Anterior cingulate cortex (tissue), 58 donors: ENCODE data around the gene TMEM217.
"Not testable (repeated sequence)": the region's sequence is repeated elsewhere in the genome, so short reads cannot be mapped to it uniquely, and the experiment has no call there.

Experiments
- DNase-seq, 58 donors: peaks; one replicate each; lab custom pipeline; 2025; lab: John Stamatoyannopoulos, UW

The TMEM217 gene

DNA sequence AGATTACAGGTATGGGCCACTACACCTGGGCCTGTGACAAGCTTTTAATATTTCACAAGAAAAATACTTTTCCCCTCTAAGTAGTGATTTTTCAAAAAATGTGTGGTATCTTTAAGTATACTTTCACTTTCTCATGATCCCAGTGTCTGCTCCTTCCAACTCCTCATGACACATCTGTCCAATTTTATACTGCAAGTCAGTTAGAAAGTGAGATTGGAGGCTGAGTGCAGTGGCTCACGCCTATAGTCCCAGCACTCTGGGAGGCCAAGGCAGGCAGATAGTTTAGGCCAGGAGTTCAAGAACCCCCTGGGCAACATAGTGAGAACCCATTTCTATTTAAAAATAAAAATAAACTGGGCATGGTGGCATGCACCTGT lies 67.8 kb downstream of the TMEM217 start:
- no peak for DNase-seq

DNA sequence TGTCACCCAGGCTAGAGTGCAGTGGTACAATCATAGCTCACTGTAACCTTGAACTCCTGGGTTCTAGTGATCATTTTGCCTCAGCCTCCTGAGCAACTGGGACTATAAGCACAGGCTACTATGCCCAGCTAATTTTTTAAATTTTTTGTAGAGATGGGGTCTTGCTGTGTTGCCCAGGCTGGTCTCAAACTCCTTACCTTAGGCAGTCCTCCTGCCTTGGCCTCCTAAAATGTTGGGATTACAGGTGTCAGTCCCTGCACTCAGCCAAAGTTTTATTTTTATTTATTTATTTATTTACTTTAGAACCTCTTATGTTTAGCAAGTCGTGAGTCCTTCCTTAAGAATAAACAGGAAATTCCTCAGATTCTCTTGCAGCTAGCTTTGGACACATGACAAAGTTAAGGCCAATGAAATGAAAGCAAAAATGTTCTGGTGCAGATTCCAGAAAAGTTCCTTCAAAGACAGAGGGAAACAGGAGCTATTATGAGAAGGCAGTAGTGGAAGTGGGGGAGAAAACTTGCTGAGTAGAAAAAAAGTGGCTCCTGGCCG lies 68.9 kb downstream of the TMEM217 start:
- no peak for DNase-seq

DNA sequence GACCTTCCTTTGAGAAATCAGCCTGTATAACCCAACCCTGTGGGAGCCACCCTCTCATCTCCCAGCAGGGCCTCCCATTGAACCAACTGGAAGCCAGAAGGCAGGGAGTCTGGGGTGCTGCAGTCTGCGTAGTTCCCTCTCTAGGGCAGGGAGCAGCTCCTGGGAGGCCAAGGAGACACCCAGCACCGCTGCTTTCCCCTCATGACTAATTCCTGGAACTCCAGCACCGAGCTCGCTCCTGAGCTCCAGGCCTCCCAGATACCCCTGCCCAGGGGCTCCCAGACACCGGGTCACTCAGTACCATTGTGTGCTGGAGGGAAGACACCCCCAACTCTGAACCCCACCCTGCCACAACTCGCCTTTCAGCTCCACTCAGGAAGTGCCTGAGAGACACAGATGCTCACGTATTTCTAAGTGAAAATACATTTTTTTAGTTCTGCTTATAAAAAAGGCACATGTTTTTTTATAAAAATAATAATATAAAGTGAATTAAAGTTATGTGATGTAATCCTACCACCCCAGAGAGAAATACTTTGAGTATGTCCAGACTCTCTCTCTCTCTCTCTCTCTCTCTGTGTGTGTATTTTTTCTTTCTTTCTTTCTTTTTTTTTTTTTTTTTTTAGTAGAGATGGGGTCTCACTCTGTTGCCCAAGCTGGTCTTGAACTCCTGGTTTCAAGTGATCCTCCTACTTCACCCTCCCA lies 70.5 kb downstream of the TMEM217 start:
- DNase-seq: no peak

DNA sequence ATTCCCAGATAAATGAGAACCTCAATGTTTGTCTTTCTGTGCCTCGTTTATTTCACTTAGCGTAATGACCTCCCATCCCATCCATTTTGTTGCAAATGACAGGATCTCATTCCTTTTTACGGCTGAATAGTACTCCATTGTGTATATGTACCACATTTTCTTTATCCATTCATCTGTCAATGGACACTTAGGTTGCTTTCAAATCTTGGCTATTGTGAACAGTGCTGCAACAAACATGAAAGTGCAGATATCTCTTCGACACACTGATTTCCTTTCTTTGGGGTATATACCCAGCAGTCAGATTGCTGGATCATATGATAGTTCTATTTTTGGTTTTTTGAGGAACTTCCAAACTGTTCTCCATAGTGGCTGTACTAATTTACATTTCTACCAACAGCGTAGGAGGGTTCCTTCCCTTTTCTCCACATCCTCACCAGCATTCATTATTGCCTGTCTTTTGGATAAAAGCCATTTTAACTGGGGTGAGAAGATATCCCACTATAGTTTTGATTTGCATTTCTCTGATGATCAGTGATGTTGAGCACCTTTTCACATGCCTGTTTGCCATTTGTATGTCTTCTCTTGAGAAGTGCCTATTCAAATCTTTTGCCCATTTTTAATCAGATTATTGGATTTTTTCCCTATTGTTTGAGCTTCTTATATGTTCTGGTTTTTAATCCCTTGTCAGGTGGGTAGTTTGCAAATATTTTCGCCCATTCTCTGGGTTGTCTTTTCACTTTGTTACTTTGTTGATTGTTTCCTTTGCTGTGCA lies 71.8 kb downstream of the TMEM217 start:
- not testable (repeated sequence) for DNase-seq

DNA sequence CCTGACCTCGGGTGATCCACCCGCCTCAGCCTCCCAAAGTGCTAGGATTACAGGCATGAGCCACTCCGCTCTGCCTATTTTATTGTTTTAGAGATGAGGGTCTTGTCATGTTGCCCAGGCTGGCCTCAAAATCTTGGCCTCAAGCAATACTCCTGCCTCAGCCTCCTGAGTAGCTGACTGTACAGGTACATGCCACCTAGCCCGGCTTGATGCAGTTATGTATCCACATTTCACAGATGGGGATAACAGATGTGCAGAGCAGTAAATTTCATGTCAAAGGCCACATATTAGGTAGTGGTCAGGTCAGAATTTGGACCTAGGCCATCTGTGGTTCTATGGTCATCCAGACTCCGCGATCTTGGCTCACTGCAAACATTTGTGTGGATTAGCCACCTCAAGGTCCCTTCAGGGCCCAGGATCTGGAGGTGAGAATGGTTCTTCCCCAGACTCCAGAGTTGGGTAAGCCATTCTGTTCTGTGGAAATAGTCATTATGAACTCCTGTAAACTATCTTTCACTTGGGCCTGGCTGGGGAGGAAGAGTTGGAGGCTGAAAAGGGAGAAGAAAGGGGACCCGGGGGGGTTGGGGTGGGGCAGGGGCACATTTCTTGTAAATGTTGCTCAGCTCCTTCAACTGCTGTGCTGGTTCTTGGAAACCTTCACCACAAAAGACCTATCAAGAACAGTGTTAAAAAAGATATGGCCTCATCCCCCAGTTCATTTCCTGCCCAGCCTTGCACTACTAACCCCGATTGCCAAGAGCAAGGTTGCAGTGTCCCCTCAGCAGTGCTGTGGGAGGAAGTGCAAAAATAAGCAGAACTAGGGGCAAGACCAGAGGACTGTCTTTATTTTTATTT lies 75.0 kb downstream of the TMEM217 start:
- peak in 11 of 58 donors; percentile 4 to 50 (median 25) for DNase-seq

DNA sequence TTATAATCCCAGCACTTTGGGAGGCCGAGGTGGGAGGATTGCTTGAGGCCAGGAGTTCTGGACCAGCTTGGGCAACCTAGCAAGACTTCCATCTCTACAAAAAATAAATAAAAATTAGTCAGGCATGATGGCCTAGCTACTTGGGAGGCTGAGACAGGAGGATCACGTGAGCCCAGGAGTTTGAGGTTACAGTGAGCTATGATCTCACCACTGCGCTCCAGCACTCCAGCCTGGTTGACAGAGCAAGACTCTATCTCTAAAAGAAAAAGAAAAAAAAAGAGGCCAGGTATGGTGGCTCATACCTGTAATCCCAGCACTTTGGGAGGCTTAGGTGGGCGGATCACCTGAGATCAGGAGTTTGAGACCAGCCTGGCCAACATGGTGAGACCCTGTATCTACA lies 77.3 kb downstream of the TMEM217 start:
- not testable (repeated sequence) for DNase-seq

DNA sequence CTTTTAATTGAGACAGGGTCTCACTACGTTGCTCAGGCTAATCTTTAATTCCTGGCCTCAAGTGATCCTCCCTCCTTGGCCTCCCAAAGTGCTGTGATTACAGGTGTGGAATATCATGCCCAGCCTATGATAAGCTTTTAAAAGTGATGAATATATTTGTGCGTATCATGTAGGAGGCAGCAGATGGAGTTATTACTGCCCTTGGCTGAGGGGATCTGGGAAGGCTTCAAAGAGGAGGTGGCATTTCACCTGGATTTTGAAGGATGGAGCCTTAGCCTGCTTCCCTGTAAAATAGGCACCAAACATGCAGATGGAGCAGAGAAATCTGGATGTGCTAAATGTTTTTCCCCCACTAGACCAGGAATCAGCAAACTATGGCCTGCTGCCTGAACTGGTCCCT lies 77.9 kb downstream of the TMEM217 start:
- DNase-seq: no peak

DNA sequence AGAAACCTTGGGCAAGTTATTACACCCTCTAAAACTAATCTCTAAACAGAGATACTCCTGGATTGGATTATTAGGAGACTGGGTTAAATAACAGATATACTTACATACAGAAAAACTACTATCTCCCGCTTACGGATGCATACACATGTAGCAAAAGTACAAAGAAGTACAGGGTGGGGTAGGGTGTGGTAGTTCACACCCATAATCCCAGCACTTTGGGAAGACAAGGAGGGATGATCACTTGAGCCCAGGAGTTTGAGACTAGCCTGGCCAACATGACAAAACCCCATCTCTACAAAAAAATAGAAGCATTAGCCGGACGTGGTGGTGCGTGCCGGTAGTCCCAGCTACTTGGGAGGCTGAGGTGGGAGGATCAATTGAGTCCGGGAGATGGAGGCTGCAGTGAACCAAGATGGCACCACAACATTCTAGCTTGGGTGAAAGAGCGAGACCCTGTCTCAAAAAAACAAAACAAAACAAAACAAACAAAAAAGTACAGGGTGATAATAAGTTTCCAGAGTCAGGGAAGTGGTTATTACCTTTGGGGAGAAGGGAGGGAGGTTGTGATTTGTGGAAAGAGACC lies 79.9 kb downstream of the TMEM217 start:
- no peak for DNase-seq

DNA sequence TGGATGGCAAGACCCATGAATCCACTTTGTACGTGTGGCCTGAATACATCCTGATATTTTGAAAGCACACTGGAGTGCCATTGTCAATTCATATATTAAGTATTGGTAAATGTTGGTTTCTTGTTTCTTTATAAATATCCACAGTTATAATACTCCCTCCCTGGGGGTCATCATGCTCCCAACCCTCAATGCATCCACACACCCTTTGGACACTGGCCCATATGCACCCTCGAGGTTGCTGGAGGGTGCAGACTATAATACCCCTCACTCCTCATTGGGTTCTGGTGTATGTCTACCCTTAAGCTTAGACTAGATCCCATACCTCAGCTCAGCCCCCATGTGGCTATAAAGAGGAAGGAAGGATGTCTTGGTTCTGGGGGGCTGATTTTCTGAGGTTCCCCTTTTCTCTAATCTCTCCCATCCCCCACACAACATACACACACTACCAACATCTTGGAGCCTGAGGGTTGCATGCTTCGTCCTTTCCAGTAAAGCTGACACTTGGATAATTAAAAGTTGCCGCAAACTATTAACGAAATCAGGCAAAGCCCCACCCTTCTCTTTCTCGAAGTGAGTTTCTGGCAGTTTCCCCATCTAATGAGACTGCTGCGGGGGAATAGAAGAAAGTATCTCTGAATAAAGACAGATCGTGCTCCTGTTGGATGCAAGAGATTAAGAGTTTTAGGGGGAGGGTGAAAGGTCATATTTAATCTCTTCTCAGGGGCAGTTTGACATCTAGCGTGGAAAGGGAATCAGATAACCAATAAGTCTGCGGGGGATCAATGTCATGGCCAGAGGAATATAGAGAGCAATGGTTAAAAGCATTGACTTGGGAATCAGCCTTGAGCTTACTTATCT lies 80.6 kb downstream of the TMEM217 start:
- DNase-seq: peak in 1 of 58 donors; percentile 9

DNA sequence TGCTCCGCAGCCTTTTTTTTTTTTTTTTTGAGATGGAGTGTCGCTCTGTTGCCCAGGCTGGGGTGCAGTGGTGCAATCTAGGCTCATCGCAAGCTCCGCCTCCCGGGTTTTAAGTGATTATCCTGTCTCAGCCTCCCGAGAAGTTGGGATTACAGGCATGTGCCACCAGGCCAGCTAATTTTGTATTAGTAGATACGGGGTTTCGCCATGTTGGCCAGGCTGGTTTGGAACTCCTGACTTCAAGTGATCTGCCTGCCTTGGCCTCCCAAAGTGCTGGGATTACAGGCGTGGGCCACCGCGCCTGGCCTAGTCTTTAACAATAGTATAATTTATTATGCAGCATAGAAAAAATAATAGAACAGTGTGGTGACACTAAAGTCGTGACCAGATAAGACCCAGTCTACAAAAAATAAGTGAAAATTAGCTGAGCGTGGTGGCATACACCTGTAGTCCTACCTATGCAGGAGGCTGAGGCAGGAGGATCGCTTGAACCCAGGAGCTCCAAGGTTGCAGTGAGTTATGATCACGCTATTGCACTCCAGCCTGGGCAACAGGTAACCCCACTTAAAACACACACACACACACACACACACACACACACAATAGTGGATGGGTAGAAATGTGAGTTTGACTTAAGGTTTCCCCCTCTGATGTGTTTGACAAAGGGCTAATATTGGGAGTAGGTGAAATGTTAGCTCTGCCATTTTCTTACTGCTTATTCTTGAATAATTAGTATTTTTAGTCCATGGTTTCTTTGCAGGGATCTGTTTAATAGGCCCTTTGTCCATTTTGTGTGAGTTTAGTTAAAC lies 81.5 kb downstream of the TMEM217 start:
- DNase-seq: no peak

DNA sequence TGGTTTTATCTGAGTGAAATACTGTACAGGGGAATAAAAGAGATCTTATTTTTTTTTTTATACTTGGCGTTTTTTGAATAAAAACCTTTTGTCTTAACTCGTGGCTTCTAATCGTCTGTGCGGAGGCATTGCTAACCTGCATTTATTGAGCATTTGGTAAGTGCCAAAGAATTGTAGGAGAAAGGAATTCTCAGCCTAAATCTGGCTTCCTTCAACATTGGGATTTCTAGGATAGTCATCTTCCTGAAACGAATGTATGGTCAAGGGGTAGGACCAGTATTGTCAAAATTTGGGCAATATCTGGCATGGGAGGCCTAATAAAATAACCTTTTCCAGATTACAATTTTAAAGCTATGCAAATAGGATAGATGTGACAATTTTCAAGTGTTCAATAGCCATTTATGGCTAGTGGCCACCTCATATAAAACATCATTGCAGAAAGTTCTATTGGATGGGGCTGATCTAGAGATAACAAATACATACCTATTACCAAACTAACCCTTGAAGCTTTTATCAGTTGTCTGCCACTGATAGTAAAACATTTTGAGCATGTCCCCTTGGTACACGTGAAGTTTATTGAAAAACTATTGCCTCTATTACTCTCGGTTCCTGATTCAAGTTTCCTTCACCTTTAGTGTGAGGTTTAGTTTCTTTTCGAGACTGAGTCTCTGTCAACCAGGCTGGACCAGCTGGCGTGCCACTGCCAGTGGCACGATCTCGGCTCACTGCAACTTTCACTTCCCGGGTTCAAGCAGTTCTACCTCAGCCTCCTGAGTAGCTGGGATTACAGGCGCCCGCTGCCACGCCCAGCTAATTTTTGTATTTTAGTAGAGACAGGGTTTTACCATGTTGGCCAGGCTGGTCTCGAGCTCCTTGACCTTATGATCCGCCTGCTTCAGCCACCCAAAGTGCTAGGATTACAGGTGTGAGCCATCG lies 82.3 kb downstream of the TMEM217 start:
- DNase-seq: no peak

DNA sequence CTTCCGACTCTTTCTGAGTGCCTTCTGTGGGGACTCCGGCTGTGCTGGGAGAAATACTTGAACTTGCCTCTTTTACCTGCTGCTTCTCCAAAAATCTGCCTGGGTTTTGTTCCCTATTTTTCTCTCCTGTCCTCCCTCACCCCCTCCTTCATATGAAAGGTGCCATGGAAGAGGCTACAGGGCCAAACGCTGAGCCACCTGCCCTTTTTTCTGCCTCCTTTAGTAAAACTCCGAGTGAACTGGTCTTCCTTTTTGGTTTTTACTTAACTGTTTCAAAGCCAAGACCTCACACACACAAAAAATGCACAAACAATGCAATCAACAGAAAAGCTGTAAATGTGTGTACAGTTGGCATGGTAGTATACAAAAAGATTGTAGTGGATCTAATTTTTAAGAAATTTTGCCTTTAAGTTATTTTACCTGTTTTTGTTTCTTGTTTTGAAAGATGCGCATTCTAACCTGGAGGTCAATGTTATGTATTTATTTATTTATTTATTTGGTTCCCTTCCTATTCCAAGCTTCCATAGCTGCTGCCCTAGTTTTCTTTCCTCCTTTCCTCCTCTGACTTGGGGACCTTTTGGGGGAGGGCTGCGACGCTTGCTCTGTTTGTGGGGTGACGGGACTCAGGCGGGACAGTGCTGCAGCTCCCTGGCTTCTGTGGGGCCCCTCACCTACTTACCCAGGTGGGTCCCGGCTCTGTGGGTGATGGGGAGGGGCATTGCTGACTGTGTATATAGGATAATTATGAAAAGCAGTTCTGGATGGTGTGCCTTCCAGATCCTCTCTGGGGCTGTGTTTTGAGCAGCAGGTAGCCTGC lies 83.2 kb downstream of the TMEM217 start:
- DNase-seq: no peak

DNA sequence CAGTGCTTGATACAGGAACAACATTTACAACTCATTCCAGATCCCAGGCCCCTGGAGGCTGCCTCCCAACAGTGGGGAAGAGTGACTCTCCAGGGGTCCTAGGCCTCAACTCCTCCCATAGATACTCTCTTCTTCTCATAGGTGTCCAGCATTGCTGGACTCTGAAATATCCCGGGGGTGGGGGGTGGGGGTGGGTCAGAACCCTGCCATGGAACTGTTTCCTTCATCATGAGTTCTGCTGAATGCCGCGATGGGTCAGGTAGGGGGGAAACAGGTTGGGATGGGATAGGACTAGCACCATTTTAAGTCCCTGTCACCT lies 83.8 kb downstream of the TMEM217 start:
- DNase-seq: no peak

DNA sequence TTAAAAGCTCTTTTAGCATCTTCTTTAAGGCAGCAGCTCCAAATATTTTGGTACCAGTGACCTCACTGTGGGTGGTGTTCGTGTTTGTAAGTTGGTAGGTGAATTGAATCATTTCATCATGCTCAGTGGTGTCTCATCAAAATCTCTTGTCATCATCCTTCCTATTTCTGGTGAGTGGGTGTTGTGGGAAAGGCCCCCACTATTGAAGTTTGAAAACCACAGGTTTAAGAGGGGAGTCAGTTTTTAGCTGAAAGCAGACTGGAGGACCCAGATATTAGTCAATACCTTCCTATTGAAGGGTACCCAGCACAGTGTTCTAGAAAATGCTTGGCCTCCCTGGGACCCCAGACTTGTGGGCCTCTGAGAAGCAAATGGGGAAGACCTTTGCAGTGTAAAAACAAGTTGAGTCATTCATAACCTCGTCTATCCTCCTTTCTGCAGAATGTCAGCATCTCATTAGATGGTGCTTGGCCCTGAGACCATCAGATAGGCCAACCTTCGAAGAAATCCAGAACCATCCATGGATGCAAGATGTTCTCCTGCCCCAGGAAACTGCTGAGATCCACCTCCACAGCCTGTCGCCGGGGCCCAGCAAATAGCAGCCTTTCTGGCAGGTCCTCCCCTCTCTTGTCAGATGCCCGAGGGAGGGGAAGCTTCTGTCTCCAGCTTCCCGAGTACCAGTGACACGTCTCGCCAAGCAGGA lies 84.3 kb downstream of the TMEM217 start:
- peak in 1 of 58 donors; percentile 4 for DNase-seq

DNA sequence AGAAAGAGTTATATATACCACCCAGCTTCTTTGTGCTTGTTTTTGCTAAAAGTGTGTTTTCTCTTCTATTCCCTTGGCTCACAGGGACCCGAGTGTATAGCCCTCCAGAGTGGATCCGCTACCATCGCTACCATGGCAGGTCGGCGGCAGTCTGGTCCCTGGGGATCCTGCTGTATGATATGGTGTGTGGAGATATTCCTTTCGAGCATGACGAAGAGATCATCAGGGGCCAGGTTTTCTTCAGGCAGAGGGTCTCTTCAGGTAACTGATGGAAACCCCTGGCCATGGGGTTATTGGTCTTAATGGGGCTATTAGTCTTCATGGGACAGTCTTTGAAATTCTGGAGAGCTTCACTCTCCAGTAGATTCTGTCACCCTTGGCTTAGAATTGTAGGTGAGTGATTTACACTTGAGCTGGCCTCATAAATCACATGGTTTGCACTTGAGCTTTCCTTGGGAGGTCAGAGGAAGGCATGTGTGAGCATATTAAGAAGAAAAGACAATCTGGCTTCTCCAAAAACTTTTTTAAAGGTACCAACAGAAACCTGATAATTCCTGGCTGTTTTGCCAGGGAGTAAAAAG lies 84.9 kb downstream of the TMEM217 start:
- DNase-seq: no peak
